KMS-11 (cell line): ENCODE measurements around the gene NEURL1.

Source experiments
- H2AFZ ChIP-seq: fragments of 200-600 bp; sonication (generic); 2 replicates; pipeline ENCODE4 v1.6.1; 2016; ENCODE audit warnings: antibody characterized with exemption, mixed run types, low read depth
- H3K27ac ChIP-seq: fragments of 200-600 bp; sonication (generic); 2 replicates; pipeline ENCODE4 v1.6.1; 2016; ENCODE audit warnings: mild to moderate bottlenecking, mixed run types
- H3K27me3 ChIP-seq: fragments of 200-600 bp; sonication (generic); 2 replicates; pipeline ENCODE4 v1.6.1; 2017; ENCODE audit warnings: mild to moderate bottlenecking, low read depth, mixed run types, moderate library complexity; ENCODE audit not compliant: insufficient read depth
- H3K36me3 ChIP-seq: fragments of 200-600 bp; sonication (generic); 2 replicates; pipeline ENCODE4 v1.6.1; 2017; ENCODE audit warnings: mild to moderate bottlenecking, mixed run types; ENCODE audit not compliant: insufficient read depth
- H3K4me1 ChIP-seq: fragments of 200-600 bp; sonication (generic); 2 replicates; pipeline ENCODE4 v1.6.1; 2016; ENCODE audit warnings: mild to moderate bottlenecking, low read depth, mixed run types; ENCODE audit not compliant: poor library complexity, severe bottlenecking
- H3K4me2 ChIP-seq: fragments of 200-600 bp; sonication (generic); 2 replicates; pipeline ENCODE4 v1.7.0; 2016; ENCODE audit warnings: mild to moderate bottlenecking, mixed run types
- H3K4me3 ChIP-seq: fragments of 200-600 bp; sonication (generic); IDR thresholded peaks from 2 replicates; pipeline ENCODE4 v1.6.1; 2017; ENCODE audit warnings: low read depth, low read length, mixed read lengths; ENCODE audit not compliant: insufficient read depth
- H3K79me2 ChIP-seq: fragments of 200-600 bp; sonication (generic); 2 replicates; pipeline ENCODE4 v1.6.1; 2016; ENCODE audit warnings: low read depth, mixed run types; ENCODE audit not compliant: insufficient read depth
- H3K9ac ChIP-seq: fragments of 200-600 bp; sonication (generic); 2 replicates; pipeline ENCODE4 v1.6.1; 2016; ENCODE audit warnings: mild to moderate bottlenecking, mixed run types
- H4K20me1 ChIP-seq: fragments of 200-600 bp; sonication (generic); 2 replicates; pipeline ENCODE4 v1.6.1; 2016; ENCODE audit warnings: mild to moderate bottlenecking, mixed run types; ENCODE audit not compliant: insufficient read depth
- CTCF ChIP-seq: fragments of 200-600 bp; sonication (generic); conservative IDR thresholded peaks from 2 replicates; pipeline ENCODE4 v1.6.1; 2017; ENCODE audit warnings: low read depth, mild to moderate bottlenecking, antibody characterized with exemption, low read length, moderate library complexity, mixed read lengths

Gene NEURL1

GRCh38 chr10:103447187-103447586, 46.3 kb upstream of the NEURL1 start:
- Histone ChIP-seq H3K27me3 (no peaks in the 10 kb centered on the region), H3K9ac (no peak overlapping the region), H3K4me2 (no peak overlapping the region), H3K36me3 (peaks cover 9% of the 10 kb centered on the region; the same call in 1 of the 2 replicates), H2AFZ (no peak overlapping the region), H4K20me1 (no peaks in the 10 kb centered on the region), H3K27ac (no peak overlapping the region), H3K4me3 (no peak overlapping the region), H3K79me2 (no peaks in the 10 kb centered on the region), H3K4me1 (peaks cover 6% of the 10 kb centered on the region)
- TF ChIP-seq CTCF, result no peak

- no peaks in the 10 kb centered on the region for H3K79me2 ChIP-seq
- H4K20me1 ChIP-seq, result no peaks in the 10 kb centered on the region
- no peak overlapping the region for H3K9ac ChIP-seq
- H3K27ac ChIP-seq, result no peak overlapping the region
- H3K4me1 ChIP-seq, result peaks cover 6% of the 10 kb centered on the region
- H3K4me2 ChIP-seq, result no peak overlapping the region
- no peak for TF ChIP-seq CTCF
- H3K27me3 ChIP-seq, result no peaks in the 10 kb centered on the region
- H2AFZ ChIP-seq, result no peak overlapping the region
- H3K4me3 ChIP-seq, result no peak overlapping the region
- H3K36me3 ChIP-seq, result peaks cover 9% of the 10 kb centered on the region; the same call in 1 of the 2 replicates
Measured at GRCh38 chr10:103448746-103449145, 44.8 kb upstream of the NEURL1 start.

GRCh38 chr10:103449208-103450144, 44.0 kb upstream of the NEURL1 start:
- no peak overlapping the region for H3K27ac ChIP-seq

GRCh38 chr10:103450201-103450695, 43.3 kb upstream of the NEURL1 start:
- Histone ChIP-seq H3K79me2 (no peaks in the 10 kb centered on the region), H3K36me3 (peaks cover 4% of the 10 kb centered on the region; the same call in 1 of the 2 replicates), H3K27me3 (no peaks in the 10 kb centered on the region), H3K4me3 (no peak overlapping the region), H2AFZ (no peak overlapping the region), H3K4me2 (no peak overlapping the region), H3K27ac (no peak overlapping the region), H4K20me1 (no peaks in the 10 kb centered on the region), H3K9ac (no peak overlapping the region), H3K4me1 (no peaks in the 10 kb centered on the region)
- TF ChIP-seq CTCF, result no peak

More at GRCh38 chr10:103449208-103450144, 44.0 kb upstream of the NEURL1 start:
- Histone ChIP-seq H4K20me1 (no peaks in the 10 kb centered on the region), H2AFZ (no peak overlapping the region), H3K4me2 (no peak overlapping the region), H3K4me1 (peaks cover 6% of the 10 kb centered on the region), H3K9ac (no peak overlapping the region), H3K79me2 (no peaks in the 10 kb centered on the region), H3K27me3 (no peaks in the 10 kb centered on the region), H3K4me3 (no peak overlapping the region), H3K36me3 (peaks cover 9% of the 10 kb centered on the region; the same call in 1 of the 2 replicates)
- TF ChIP-seq CTCF, result no peak
